ENCODE results near the gene ZCWPW1.
A peak's percentile ranks its signal among the peaks of the same experiment; 100 is the strongest.

Gene ZCWPW1

DNA sequence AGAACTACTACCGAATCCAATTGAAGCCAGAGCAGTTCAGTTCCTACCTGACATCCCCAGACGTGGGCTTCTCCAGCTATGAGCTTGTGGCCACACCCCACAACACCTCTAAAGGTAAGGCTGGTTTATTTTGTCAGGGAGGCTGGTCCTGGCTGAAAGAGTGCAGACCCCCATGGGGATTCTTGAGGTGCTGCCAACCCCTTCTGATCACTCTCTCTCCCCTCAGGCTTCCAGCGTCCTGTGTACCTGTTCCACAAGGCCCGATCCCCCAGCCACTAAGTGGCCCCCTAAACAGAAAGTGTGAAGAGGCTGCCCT lies 4.7 kb upstream of the ZCWPW1 start:
- Histone ChIP-seq H3K4me1 (no peaks in the 10 kb centered on the region; the same call in 1 of the 2 replicates), H3K4me3 (ENCODE audit: low read depth, low read length) (no peak overlapping the region), H3K36me3 (peaks cover 47% of the 10 kb centered on the region), H3K27me3 (no peaks in the 10 kb centered on the region), H3K9me3 (no peaks in the 10 kb centered on the region)
- TF ChIP-seq, protein P1, sequence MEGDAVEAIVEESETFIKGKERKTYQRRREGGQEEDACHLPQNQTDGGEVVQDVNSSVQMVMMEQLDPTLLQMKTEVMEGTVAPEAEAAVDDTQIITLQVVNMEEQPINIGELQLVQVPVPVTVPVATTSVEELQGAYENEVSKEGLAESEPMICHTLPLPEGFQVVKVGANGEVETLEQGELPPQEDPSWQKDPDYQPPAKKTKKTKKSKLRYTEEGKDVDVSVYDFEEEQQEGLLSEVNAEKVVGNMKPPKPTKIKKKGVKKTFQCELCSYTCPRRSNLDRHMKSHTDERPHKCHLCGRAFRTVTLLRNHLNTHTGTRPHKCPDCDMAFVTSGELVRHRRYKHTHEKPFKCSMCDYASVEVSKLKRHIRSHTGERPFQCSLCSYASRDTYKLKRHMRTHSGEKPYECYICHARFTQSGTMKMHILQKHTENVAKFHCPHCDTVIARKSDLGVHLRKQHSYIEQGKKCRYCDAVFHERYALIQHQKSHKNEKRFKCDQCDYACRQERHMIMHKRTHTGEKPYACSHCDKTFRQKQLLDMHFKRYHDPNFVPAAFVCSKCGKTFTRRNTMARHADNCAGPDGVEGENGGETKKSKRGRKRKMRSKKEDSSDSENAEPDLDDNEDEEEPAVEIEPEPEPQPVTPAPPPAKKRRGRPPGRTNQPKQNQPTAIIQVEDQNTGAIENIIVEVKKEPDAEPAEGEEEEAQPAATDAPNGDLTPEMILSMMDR (IDR thresholded peaks at IDR 0.05; ENCODE audit: low read depth, low read length), result no peak
- no peak for DNase-seq

DNA sequence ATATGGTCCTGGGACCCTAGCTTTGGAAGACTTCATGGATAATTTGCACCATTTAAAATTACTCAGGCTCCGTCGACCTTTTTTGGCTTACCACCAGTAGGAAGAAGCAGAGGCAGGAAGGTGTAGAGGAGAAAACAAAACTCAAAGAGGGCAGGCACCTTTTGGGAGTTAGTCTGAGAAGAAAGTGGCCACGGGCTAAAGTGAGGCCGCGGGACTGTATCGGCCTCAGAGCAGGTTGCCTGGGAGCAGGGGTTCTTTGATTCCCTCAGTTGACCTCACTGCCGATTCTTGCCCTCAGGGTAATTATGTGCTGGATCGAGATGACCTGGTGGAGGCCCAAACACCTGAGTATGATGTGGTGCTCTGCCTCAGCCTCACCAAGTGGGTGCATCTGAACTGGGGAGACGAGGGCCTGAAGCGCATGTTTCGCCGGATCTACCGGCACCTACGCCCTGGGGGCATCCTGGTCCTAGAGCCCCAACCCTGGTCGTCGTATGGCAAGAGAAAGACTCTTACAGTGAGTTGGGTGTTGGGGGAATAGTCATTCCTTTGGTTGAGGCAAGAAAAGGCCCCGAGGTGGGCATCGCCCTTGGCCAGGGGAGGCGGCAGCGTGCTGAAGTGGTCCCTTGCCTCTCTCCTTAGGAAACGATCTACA lies 4.2 kb upstream of the ZCWPW1 start:
- Histone ChIP-seq H3K36me3 (peaks cover 47% of the 10 kb centered on the region), H3K27me3 (no peaks in the 10 kb centered on the region), H3K4me1 (no peaks in the 10 kb centered on the region; the same call in 1 of the 2 replicates), H3K4me3 (ENCODE audit: low read depth, low read length) (no peak overlapping the region), H3K9me3 (no peaks in the 10 kb centered on the region)
- DNase-seq, result no peak
- TF ChIP-seq, protein P1 (IDR thresholded peaks at IDR 0.05; ENCODE audit: low read depth, low read length), result no peak

DNA sequence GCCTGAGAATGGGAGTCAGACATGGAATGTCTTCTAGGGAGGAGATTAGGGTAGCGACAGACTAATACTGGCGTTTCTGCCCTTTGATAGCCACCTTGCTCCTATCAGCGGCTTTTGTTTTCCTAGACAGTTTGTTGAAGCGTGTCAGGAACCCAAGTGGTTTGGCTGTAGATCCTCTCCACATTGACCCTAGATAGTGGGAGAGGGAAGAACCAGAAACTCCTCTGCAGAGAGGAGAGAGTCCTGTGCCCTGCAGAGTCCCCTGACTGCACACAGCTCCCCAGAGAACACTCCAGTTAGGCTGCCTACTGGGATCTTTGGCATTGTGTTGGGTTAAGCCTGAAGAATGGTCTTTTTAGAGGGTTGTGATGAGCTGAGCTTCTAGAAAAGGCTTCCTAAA lies 3.5 kb upstream of the ZCWPW1 start:
- Histone ChIP-seq H3K4me1 (no peaks in the 10 kb centered on the region; the same call in 1 of the 2 replicates), H3K36me3 (peaks cover 47% of the 10 kb centered on the region), H3K27me3 (no peaks in the 10 kb centered on the region), H3K4me3 (ENCODE audit: low read depth, low read length) (no peak overlapping the region), H3K9me3 (no peaks in the 10 kb centered on the region)
- no peak for DNase-seq
- TF ChIP-seq, protein P1 (IDR thresholded peaks at IDR 0.05; ENCODE audit: low read depth, low read length), result no peak

DNA sequence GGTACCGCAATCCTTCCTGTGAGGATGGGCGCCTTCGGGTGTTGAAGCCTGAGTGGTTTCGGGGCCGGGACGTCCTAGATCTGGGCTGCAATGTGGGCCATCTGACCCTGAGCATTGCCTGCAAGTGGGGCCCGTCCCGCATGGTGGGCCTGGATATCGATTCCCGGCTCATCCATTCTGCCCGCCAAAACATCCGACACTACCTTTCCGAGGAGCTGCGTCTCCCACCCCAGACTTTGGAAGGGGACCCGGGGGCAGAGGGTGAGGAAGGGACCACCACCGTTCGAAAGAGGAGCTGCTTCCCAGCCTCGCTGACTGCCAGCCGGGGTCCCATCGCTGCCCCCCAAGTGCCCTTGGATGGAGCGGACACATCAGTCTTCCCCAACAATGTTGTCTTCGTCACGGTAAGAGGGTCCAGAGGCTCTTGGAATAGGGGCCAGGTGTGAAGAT lies 2.8 kb upstream of the ZCWPW1 start:
- no peaks in the 10 kb centered on the region for H3K27me3 ChIP-seq
- H3K36me3 ChIP-seq, result peaks cover 47% of the 10 kb centered on the region
- H3K9me3 ChIP-seq, result no peaks in the 10 kb centered on the region
- TF ChIP-seq, protein P1 (IDR thresholded peaks at IDR 0.05; ENCODE audit: low read depth, low read length), result no peak
- H3K4me3 ChIP-seq (ENCODE audit: low read depth, low read length), result no peak overlapping the region
- no peaks in the 10 kb centered on the region; the same call in 1 of the 2 replicates for H3K4me1 ChIP-seq
- no peak for DNase-seq

DNA sequence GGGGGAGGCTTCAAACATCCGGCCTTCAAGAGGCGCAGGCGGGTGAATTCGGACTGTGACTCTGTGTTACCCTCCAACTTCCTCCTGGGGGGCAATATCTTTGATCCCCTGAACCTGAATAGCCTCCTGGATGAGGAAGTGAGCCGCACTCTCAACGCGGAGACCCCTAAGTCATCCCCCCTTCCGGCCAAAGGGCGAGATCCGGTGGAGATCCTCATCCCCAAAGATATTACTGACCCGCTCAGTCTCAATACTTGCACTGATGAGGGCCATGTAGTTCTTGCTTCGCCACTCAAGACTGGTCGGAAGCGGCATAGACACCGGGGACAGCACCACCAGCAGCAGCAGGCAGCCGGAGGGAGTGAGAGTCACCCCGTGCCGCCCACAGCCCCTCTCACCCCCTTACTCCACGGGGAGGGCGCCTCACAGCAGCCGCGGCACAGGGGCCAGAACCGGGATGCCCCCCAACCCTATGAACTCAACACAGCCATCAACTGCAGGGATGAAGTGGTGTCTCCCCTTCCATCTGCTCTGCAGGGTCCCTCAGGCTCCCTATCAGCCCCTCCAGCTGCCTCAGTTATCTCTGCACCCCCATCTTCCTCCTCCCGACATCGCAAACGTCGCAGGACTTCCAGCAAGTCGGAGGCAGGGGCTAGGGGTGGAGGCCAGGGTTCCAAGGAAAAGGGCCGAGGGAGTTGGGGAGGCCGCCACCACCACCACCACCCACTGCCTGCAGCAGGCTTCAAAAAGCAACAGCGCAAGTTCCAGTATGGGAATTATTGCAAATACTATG lies 2.2 kb upstream of the ZCWPW1 start:
- Histone ChIP-seq H3K9me3 (no peaks in the 10 kb centered on the region), H3K27me3 (no peaks in the 10 kb centered on the region), H3K36me3 (peaks cover 45% of the 10 kb centered on the region), H3K4me3 (ENCODE audit: low read depth, low read length) (peak overlapping the region; percentile 81), H3K4me1 (no peaks in the 10 kb centered on the region; the same call in 1 of the 2 replicates)
- peak; percentile 32 for DNase-seq
- TF ChIP-seq, protein P1 (IDR thresholded peaks at IDR 0.05; ENCODE audit: low read depth, low read length), result no peak

Measured in BE2C (cell line).